ENCODE measurements around the gene PCDHGA10. TPM values are rescaled to one million over a fixed set of nuclear protein-coding genes. Genes with fewer than 3 reads are reported as not detected.

The PCDHGA10 gene
- total and polyA plus RNA-seq, 2 of the 8 experiments (the other 6 are each of a cell fraction or from before 2014, with no cell fraction given), result 2.2 to 6.4 TPM

GRCh38 chr5:141403387-141403786 lies 9.4 kb upstream of the PCDHGA10 start:
- Histone ChIP-seq H2BK5ac (ENCODE audit: low read depth, low read length) (no peak overlapping the region), H3K23ac (ENCODE audit: insufficient read length) (no peak overlapping the region), H3K79me2 (ENCODE audit: control insufficient read depth in 1 of 2, insufficient read depth in 2 of 2, low read length in 2 of 2) (no peaks in the 10 kb centered on the region), H3K56ac (replicated peaks; ENCODE audit: insufficient read length, low read depth, low read length) (no peak overlapping the region), H2AK5ac (ENCODE audit: low read depth, low read length) (no peak overlapping the region), H2BK120ac (replicated peaks; ENCODE audit: low read depth, low read length) (no peak overlapping the region), H2AFZ (ENCODE audit: low read length) (no peak overlapping the region), H4K20me1 (replicated peaks in 1 of 2; ENCODE audit: control insufficient read depth in 1 of 2, insufficient read depth in 2 of 2, low read length in 2 of 2) (no peaks in the 10 kb centered on the region), H3K79me1 (ENCODE audit: low read depth, low read length) (no peaks in the 10 kb centered on the region), H3K14ac (ENCODE audit: insufficient read length) (no peak overlapping the region), H2BK20ac (ENCODE audit: low read length) (no peak overlapping the region), H3K23me2 (ENCODE audit: low read depth, low read length) (peaks cover 2% of the 10 kb centered on the region; the same call in 1 of the 2 replicates), H3K4ac (replicated peaks; ENCODE audit: insufficient read length, low read depth, low read length) (no peak overlapping the region), H3K9ac (replicated peaks in 1 of 4; ENCODE audit: extremely low read depth in 1 of 4, low read depth in 3 of 4, low read length in 3 of 4) (no peak overlapping the region), H3K4me2 (ENCODE audit: insufficient read depth in 1 of 2, low read depth in 2 of 2, low read length in 2 of 2) (no peak overlapping the region), H3K27me3 (replicated peaks in 1 of 4; ENCODE audit: control insufficient read depth in 3 of 4, extremely low read depth in 1 of 4, insufficient read depth in 3 of 4, low read length in 3 of 4) (no peaks in the 10 kb centered on the region), H3K9me3 (ENCODE audit: insufficient read depth in 2 of 2, low read depth in 1 of 2, low read length in 1 of 2) (peaks cover 26 to 40% of the 10 kb centered on the region in 2 experiments), H3K4me1 (replicated peaks in 1 of 4; ENCODE audit: control insufficient read depth in 3 of 4, insufficient read depth in 4 of 4, low read length in 3 of 4) (no peaks in the 10 kb centered on the region), H2BK12ac (ENCODE audit: low read depth, low read length) (no peak overlapping the region), H3K36me3 (ENCODE audit: control insufficient read depth in 2 of 4, insufficient read depth in 4 of 4, low read length in 3 of 4) (peaks cover 0 to 12% (median 0%) of the 10 kb centered on the region in 4 experiments; a peak in 1 of 8 replicates), H4K5ac (ENCODE audit: insufficient read length, low read depth, low read length) (no peak overlapping the region), H3K18ac (ENCODE audit: extremely low read depth, low read length) (no peak overlapping the region), H3K27ac (ENCODE audit: low read depth, low read length) (no peak overlapping the region), H4K91ac (replicated peaks; ENCODE audit: insufficient read length, low read length) (no peak overlapping the region), H3K4me3 (ENCODE audit: extremely low read depth in 1 of 4, insufficient read depth in 2 of 4, low read depth in 3 of 4, low read length in 4 of 4) (no peak overlapping the region), H4K8ac (ENCODE audit: extremely low read depth, insufficient read depth, low read length) (no peak overlapping the region), H2BK15ac (ENCODE audit: low read length) (no peak overlapping the region)
- ChIA-PET POLR2A (ENCODE audit: partially characterized antibody) (no interaction called here), CTCF (ENCODE audit: partially characterized antibody) (interaction anchor here (0.6 to 23.3 kb wide), 17 partner anchors 10 to 248 kb away, joined by 3 to 1236 read pairs (median 4); partner anchors contain the start of genes PCDHGA10, PCDHGA11, PCDHGA8 and PCDHGB1)
- DNase-seq (ENCODE audit: low read depth in 1 of 2, low spot score in 2 of 2) (no peak), FAIRE-seq (no peak)
- 88% methylated on average over 22 of the region's 22 CpGs; no CpG with 5 or more reads in 1 of the 2 experiments for WGBS, 2 experiments (ENCODE audit: extremely low coverage in 1 of 2, insufficient coverage in 1 of 2, insufficient read length in 1 of 2, insufficient replicate concordance in 2 of 2, low coverage in 1 of 2, low lambda C conversion rate in 2 of 2, missing lambda C conversion rate in 1 of 2)
- TF ChIP-seq JUND (IDR thresholded peaks at IDR 0.05; ENCODE audit: low read length) (no peak), PHF8 (conservative IDR thresholded peaks at IDR 0.05; ENCODE audit: low read depth, low read length) (no peak), GTF2F1 (IDR thresholded peaks at IDR 0.05; ENCODE audit: borderline replicate concordance, low read depth, low read length) (no peak), TEAD4 (IDR thresholded peaks at IDR 0.05; ENCODE audit: low read depth, low read length) (no peak), CEBPB (IDR thresholded peaks at IDR 0.05; ENCODE audit: low read depth, low read length) (no peak), FOSL1 (IDR thresholded peaks at IDR 0.05; ENCODE audit: insufficient read depth, low read depth, low read length) (no peak), KDM4A (IDR thresholded peaks at IDR 0.05; ENCODE audit: low read depth, low read length, severe bottlenecking) (no peak), BCL11A (IDR thresholded peaks at IDR 0.05; ENCODE audit: low read depth in 2 of 2, low read length in 2 of 2) (no peak)
